PC-9 (cell line): ENCODE data around the gene DOCK1.

Source experiments
- EZH2 ChIP-seq: fragments of 200-600 bp; sonication (generic); IDR thresholded peaks from 2 replicates; pipeline ENCODE4 v1.8.0; 2017; ENCODE audit warnings: antibody characterized with exemption, low read depth
- TF ChIP-seq, protein P1 (sequence below): fragments of 200-600 bp; sonication (generic); conservative IDR thresholded peaks from 2 replicates; pipeline ENCODE4 v1.6.1; 2017; ENCODE audit warnings: mixed run types, antibody characterized with exemption, mild to moderate bottlenecking, moderate library complexity

DNA sequence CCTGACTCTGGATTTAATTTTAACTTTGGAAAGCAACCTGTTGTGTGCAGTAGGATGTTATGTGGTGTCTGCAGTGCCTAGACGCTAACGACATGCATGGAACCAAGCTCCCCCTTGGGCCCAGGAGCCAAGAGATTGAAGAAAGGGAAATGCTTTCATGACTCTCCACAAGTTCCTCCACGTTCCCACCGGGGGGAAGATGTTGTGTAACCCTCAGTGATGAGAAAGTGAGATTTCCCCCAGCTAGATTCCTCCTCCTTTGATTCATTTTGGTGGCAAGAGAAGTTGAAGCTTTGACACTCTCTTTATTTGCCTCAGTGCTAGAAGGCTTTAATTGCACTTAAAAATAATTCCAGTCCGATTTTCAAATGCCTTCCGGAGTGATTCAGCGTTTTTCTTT lies 449.0 kb downstream of the DOCK1 start:
- TF ChIP-seq, protein P1, sequence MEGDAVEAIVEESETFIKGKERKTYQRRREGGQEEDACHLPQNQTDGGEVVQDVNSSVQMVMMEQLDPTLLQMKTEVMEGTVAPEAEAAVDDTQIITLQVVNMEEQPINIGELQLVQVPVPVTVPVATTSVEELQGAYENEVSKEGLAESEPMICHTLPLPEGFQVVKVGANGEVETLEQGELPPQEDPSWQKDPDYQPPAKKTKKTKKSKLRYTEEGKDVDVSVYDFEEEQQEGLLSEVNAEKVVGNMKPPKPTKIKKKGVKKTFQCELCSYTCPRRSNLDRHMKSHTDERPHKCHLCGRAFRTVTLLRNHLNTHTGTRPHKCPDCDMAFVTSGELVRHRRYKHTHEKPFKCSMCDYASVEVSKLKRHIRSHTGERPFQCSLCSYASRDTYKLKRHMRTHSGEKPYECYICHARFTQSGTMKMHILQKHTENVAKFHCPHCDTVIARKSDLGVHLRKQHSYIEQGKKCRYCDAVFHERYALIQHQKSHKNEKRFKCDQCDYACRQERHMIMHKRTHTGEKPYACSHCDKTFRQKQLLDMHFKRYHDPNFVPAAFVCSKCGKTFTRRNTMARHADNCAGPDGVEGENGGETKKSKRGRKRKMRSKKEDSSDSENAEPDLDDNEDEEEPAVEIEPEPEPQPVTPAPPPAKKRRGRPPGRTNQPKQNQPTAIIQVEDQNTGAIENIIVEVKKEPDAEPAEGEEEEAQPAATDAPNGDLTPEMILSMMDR, result no peak
- TF ChIP-seq EZH2, result no peak
